ENCODE measurements around the gene EDC4.

Gene EDC4

DNA sequence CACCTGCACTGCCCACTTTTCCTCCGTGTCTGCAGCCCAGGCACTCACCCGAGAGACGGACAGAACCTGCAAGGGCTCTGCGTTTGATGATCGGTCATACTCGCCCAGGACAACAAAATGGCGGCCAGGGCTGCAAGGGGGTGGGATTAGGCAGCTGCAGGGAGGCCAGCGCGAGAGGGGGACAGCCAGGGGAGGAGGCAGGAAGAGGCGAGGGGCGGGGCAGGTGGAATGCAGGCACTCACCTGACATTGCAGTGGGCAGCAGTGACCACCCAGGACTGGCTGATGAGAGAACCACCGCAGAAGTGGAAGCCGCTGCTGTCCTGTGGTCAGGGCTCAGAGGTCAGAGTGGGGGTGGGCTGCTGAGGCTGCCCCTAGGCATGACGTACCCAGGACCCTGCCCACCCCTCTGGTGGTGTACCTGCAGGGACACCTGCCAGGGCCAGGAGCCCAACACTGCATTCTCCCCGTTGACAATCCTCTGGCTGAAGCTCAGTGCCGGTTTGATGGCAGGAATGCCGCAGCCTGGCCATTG lies 57.9 kb downstream of the EDC4 start:
- TF ChIP-seq, protein P1, sequence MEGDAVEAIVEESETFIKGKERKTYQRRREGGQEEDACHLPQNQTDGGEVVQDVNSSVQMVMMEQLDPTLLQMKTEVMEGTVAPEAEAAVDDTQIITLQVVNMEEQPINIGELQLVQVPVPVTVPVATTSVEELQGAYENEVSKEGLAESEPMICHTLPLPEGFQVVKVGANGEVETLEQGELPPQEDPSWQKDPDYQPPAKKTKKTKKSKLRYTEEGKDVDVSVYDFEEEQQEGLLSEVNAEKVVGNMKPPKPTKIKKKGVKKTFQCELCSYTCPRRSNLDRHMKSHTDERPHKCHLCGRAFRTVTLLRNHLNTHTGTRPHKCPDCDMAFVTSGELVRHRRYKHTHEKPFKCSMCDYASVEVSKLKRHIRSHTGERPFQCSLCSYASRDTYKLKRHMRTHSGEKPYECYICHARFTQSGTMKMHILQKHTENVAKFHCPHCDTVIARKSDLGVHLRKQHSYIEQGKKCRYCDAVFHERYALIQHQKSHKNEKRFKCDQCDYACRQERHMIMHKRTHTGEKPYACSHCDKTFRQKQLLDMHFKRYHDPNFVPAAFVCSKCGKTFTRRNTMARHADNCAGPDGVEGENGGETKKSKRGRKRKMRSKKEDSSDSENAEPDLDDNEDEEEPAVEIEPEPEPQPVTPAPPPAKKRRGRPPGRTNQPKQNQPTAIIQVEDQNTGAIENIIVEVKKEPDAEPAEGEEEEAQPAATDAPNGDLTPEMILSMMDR (IDR thresholded peaks at IDR 0.05; ENCODE audit: control insufficient read depth, extremely low read depth, insufficient read depth) = no peak
- no peak for DNase-seq (ENCODE audit: low read depth)
- H3K4me3 ChIP-seq (ENCODE audit: low read depth, low read length) = no peak overlapping the region

Measured in LNCaP clone FGC (cell line).